CD4-positive, alpha-beta memory T cell (primary cell): ENCODE results near the gene PMIS2. TPM values are rescaled to one million over a fixed set of nuclear protein-coding genes. Genes with fewer than 3 reads are reported as not detected.
A peak's percentile ranks its signal among the peaks of the same experiment; 100 is the strongest.

Source experiments
- CTCF ChIA-PET: fragments of 350-600 bp; sonication (Branson Sonifier 250); formaldehyde crosslinking; loops from one replicate; lab custom pipeline; 2021; ENCODE audit warnings: inconsistent platforms; ENCODE audit not compliant: partially characterized antibody; lab: Charles Lee
- POLR2A ChIA-PET: fragments of 350-600 bp; sonication (Branson Sonifier 250); formaldehyde crosslinking; loops from one replicate; lab custom pipeline; 2021; ENCODE audit not compliant: partially characterized antibody; lab: Charles Lee
- DNase-seq, 5 donors: peaks; one replicate each; pipeline versions ENCODE4 v3.0.0 to v3.0.0-alpha.2; 2020 to 2022; ENCODE audit warnings: mixed read lengths in 1 of 5
- H3K27ac ChIP-seq: one replicate; pipeline ENCODE4 v1.7.0; 2013; ENCODE audit warnings: low read depth, low read length
- H3K27me3 ChIP-seq: 2 replicates; pipeline ENCODE4 v1.7.0; 2013; ENCODE audit warnings: mild to moderate bottlenecking, low read length, moderate library complexity; ENCODE audit not compliant: insufficient read depth
- H3K36me3 ChIP-seq: 2 replicates; pipeline ENCODE4 v1.7.0; 2013; ENCODE audit warnings: mild to moderate bottlenecking, low read length, moderate library complexity; ENCODE audit not compliant: insufficient read depth
- H3K4me1 ChIP-seq: 2 replicates; pipeline ENCODE4 v1.7.0; 2013; ENCODE audit warnings: mild to moderate bottlenecking, low read length, moderate library complexity; ENCODE audit not compliant: insufficient read depth
- H3K4me3 ChIP-seq, 2 donors: one replicate each; pipeline ENCODE4 v1.7.0; 2013; ENCODE audit warnings: low read length in 2 of 2, mild to moderate bottlenecking in 1 of 2
- H3K9me3 ChIP-seq, 2 donors: one replicate each; pipeline ENCODE4 v1.7.0; 2013; ENCODE audit warnings: low read length in 2 of 2, control low read depth in 1 of 2; ENCODE audit not compliant: control insufficient read depth in 1 of 2
- H3K27ac Mint-ChIP-seq, 7 donors: one replicate each; pipeline ENCODE4 v1.8.0; 2020 to 2021; ENCODE audit warnings: mixed read lengths in 7 of 7, mild to moderate bottlenecking in 6 of 7, inconsistent platforms in 3 of 7, moderate library complexity in 3 of 7
- H3K27me3 Mint-ChIP-seq, 2 donors: one replicate each; pipeline ENCODE4 v1.8.0; 2020 to 2021; ENCODE audit warnings: mixed read lengths in 2 of 2
- H3K36me3 Mint-ChIP-seq, 2 donors: one replicate each; pipeline ENCODE4 v1.8.0; 2020 to 2021; ENCODE audit warnings: mixed read lengths in 2 of 2, inconsistent platforms in 1 of 2, mild to moderate bottlenecking in 1 of 2
- H3K4me1 Mint-ChIP-seq, 4 donors: one replicate each; pipeline ENCODE4 v1.8.0; 2020 to 2021; ENCODE audit warnings: mixed read lengths in 4 of 4, mild to moderate bottlenecking in 1 of 4
- H3K4me3 Mint-ChIP-seq, 8 donors: one replicate each; pipeline ENCODE4 v1.8.0; 2020 to 2021; ENCODE audit warnings: mixed read lengths in 8 of 8, mild to moderate bottlenecking in 7 of 8, moderate library complexity in 6 of 8, inconsistent platforms in 3 of 8
- H3K9me3 Mint-ChIP-seq, 8 donors: one replicate each; pipeline ENCODE4 v1.8.0; 2020 to 2021; ENCODE audit warnings: mixed read lengths in 8 of 8, mild to moderate bottlenecking in 5 of 8, inconsistent platforms in 3 of 8, moderate library complexity in 1 of 8
- intact Hi-C: fragments of 100-400 bp; cut with micrococcal nuclease; formaldehyde crosslinking; loops from one replicate; pipeline ENCODE4 v1.15.1; 2023
- polyA plus RNA-seq, 2 donors: library from polyadenylated mRNA; unstranded; fragments of 300-500 nt; fragmentation: Illumina TruSeq; gene quantifications; one replicate each; pipeline ENCODE4 v1.2.3, GENCODE V29; 2021
- total RNA-seq, 2 experiments: library from RNA; stranded (reverse); gene quantifications; one replicate each; pipeline ENCODE4 v1.2.3, GENCODE V29; 2021

Gene PMIS2
- total and polyA plus RNA-seq, 4 experiments from 2014 or later, result not detected

DNA sequence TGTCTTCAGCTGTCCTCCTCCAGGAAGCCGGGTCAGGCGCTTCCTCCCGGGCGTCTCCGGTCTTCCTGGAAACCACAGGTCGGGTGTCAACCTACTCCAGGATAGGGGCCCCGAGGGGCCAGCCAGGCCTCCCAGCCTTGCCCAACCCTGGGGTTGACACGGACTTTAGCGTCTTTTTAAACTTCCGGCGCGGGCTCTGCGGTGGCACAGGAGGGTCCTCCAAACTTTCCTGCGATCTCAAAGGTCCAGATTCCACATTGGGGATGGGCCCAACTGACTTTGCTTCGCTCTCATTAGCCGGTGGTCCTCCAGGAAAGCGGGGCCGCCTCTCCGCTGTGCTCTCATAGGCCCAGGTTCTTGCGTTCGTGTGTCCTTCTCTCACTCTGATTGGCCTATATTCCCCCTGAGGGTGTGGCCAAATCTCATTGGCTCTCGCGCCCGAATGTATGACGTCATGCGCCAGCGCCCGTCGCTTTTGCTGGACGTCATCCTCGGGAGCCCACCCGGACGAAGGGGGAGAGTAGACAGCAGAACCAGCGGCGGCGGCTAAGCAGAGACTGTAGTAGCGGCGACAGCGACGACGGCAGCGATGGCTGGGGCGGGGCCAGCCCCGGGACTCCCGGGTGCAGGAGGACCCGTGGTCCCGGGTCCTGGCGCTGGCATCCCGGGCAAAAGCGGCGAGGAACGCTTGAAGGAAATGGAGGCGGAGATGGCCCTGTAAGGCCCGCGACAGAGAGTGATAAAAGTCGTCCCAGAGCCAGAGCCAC is 42.8 kb downstream of the PMIS2 start, which contains the start of gene RBM42:
TSS of gene RBM42 (plus strand) at position 472 of the 767 bp plus-strand sequence. CDS start at position 590, 118 bp downstream.
- peak within 1 kb of the TSS; percentile 95 to 100 (median 100) for H3K27ac Mint-ChIP-seq
- CTCF ChIA-PET, result no interaction called here

DNA sequence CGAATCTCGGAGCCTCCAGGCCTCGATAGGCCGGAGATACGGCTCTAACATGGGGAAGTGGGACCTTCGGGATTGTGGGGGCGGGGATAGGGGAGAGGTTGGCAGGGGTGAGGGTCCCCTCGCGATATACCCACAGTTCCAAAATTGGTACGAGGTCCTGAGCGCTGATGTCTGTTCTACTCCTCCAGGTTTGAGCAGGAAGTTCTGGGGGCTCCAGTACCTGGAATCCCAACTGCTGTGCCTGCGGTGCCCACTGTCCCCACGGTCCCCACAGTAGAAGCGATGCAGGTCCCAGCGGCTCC is 43.3 kb downstream of the PMIS2 start:
- Histone ChIP-seq H3K4me3 (peak overlapping the region; percentile 27 to 86), H3K9me3 (no peaks in the 10 kb centered on the region), H3K36me3 (peaks cover 37% of the 10 kb centered on the region), H3K4me1 (peaks cover 17% of the 10 kb centered on the region), H3K27me3 (no peaks in the 10 kb centered on the region), H3K27ac (peak overlapping the region; percentile 88)
- Mint-ChIP-seq H3K4me1 (peaks cover 13 to 35% (median 19%) of the 10 kb centered on the region in 4 donors), H3K27me3 (peaks cover 0 to 1% of the 10 kb centered on the region in 2 donors), H3K27ac (peak overlapping the region; percentile 95 to 100 (median 100)), H3K9me3 (no peaks in the 10 kb centered on the region), H3K4me3 (peak overlapping the region; percentile 97 to 100 (median 98)), H3K36me3 (peaks cover 25 to 42% of the 10 kb centered on the region in 2 donors)
- no peak for DNase-seq
- ChIA-PET CTCF (interaction anchor here (1.5 kb wide), 1 partner anchor 19 kb away, joined by 3 read pairs; the partner anchor contains the start of gene COX6B1), POLR2A (interaction anchor here (2.3 to 5.3 kb wide), 2 partner anchors 14 to 19 kb away, joined by 8 to 45 read pairs; partner anchors contain the start of genes COX6B1 and ETV2)
- intact Hi-C loops, result loop anchor here (5.0 kb wide), 1 partner anchor 82 kb away; the partner anchor contains the start of gene TMEM147

More for the DNA sequence above, 42.8 kb downstream of the PMIS2 start, which contains the start of gene RBM42:
- peak within 1 kb of the TSS; percentile 27 to 86 for H3K4me3 ChIP-seq
- Mint-ChIP-seq H3K36me3 (peaks cover 25 to 38% of the 10 kb centered on the region in 2 donors), H3K9me3 (no peaks in the 10 kb centered on the region), H3K4me1 (peaks cover 13 to 35% (median 19%) of the 10 kb centered on the region in 4 donors), H3K27me3 (peaks cover 0 to 1% of the 10 kb centered on the region in 2 donors), H3K4me3 (peak within 1 kb of the TSS; percentile 97 to 100 (median 98))
- DNase-seq, result peak; percentile 96 to 98 (median 97)
- H3K36me3 ChIP-seq, result peaks cover 32% of the 10 kb centered on the region
- POLR2A ChIA-PET, result interaction anchor here (0.7 to 5.3 kb wide), 4 partner anchors 14 to 19 kb away, joined by 3 to 45 read pairs (median 8); partner anchors contain the start of genes COX6B1, ETV2 and HAUS5
- intact Hi-C loops, result loop anchor here (1.0 to 5.0 kb wide), 4 partner anchors 16 to 81 kb away; partner anchors contain the start of genes COX6B1, HAUS5 and TMEM147
- H3K27ac ChIP-seq, result peak within 1 kb of the TSS; percentile 88
- H3K9me3 ChIP-seq, result no peaks in the 10 kb centered on the region
- no peaks in the 10 kb centered on the region for H3K27me3 ChIP-seq
- H3K4me1 ChIP-seq, result peaks cover 17% of the 10 kb centered on the region

DNA sequence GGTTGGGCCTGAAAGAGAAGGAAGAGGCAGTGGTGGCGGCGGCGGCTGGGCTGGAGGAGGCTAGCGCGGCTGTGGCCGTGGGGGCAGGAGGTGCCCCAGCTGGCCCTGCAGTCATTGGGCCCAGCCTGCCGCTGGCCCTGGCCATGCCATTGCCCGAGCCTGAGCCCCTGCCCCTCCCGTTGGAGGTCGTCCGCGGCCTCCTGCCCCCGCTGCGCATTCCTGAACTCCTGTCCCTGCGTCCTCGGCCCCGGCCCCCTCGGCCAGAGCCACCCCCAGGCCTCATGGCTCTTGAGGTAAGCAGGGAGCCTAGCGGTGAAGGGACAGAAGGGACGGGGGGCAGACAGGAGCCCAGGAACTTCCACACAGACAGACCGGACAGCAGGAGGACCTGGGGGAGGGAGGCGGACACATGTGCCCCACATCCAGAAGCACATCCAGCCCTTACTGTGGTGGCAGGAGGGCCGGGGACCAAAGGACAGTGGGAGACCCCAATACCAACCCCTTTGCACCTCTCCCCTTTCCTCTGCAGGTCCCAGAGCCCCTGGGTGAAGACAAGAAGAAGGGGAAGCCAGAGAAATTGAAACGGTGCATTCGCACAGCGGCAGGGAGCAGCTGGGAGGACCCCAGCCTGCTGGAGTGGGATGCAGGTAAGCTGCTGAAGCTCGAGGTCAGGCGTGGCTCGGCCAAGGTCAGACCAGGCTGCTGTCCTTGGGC is 47.9 kb downstream of the PMIS2 start:
- POLR2A ChIA-PET, result interaction anchor here (0.6 kb wide), 1 partner anchor 265 kb away, joined by 3 read pairs; no protein-coding TSS in a partner anchor
- CTCF ChIA-PET, result interaction anchor here (0.9 kb wide), 1 partner anchor 23 kb away, joined by 3 read pairs; no protein-coding TSS in a partner anchor
- Mint-ChIP-seq H3K27ac (no peak overlapping the region), H3K36me3 (peaks cover 48 to 71% of the 10 kb centered on the region in 2 donors), H3K4me1 (peaks cover 6 to 20% (median 11%) of the 10 kb centered on the region in 4 donors), H3K4me3 (no peak overlapping the region), H3K27me3 (peaks cover 0 to under 1% of the 10 kb centered on the region in 2 donors), H3K9me3 (no peaks in the 10 kb centered on the region)
- Histone ChIP-seq H3K27me3 (no peaks in the 10 kb centered on the region), H3K36me3 (peaks cover 65% of the 10 kb centered on the region), H3K9me3 (no peaks in the 10 kb centered on the region), H3K27ac (no peak overlapping the region), H3K4me1 (peaks cover 12% of the 10 kb centered on the region), H3K4me3 (no peak overlapping the region)
- intact Hi-C loops, result no loop called here
- no peak for DNase-seq

DNA sequence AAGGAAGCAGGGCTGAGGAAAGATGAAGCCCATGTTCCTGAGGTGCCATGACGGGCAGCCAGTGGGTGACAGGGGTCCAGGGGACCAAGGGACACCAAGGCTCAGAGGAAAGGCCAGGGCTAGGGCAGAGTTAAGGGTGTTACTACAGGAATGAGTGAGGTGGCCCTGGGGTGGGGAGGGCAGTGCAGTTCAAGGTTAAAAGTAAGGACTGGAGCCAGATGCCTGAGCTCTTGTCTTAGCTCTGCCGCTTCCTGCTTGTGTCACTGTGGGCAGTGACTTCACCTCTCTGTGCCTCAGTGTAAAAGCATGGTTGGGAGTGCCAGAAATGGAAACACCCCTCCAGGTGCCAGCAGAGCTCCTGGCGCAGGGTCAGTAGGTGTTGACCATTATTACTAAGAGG is 50.7 kb downstream of the PMIS2 start:
- Mint-ChIP-seq H3K27ac (peak overlapping the region in 1 of 7 donors; percentile 53), H3K27me3 (no peaks in the 10 kb centered on the region), H3K4me1 (peaks cover 4 to 15% (median 6%) of the 10 kb centered on the region in 4 donors), H3K9me3 (no peaks in the 10 kb centered on the region), H3K36me3 (peaks cover 35 to 54% of the 10 kb centered on the region in 2 donors), H3K4me3 (no peak overlapping the region)
- POLR2A ChIA-PET, result no interaction called here
- no peak overlapping the region for H3K4me3 ChIP-seq
- no peak overlapping the region for H3K27ac ChIP-seq
- intact Hi-C loops, result no loop called here
- CTCF ChIA-PET, result interaction anchor here (0.7 kb wide), 1 partner anchor 144 kb away, joined by 3 read pairs; no protein-coding TSS in a partner anchor
- H3K9me3 ChIP-seq, result no peaks in the 10 kb centered on the region
- no peak for DNase-seq
- no peaks in the 10 kb centered on the region for H3K27me3 ChIP-seq
- peaks cover 7% of the 10 kb centered on the region for H3K4me1 ChIP-seq
- peaks cover 53% of the 10 kb centered on the region for H3K36me3 ChIP-seq

Other genes with a start within 250 kb of the PMIS2 start
- gene FFAR1, start 238.3 kb upstream of the PMIS2 start, total RNA-seq, result not detected
- not detected for gene FFAR1, start 238.3 kb upstream of the PMIS2 start, polyA plus RNA-seq
- not detected for gene FFAR3, start 227.7 kb upstream of the PMIS2 start, total RNA-seq
- not detected for gene FFAR3, start 227.7 kb upstream of the PMIS2 start, polyA plus RNA-seq
- not detected for gene GPR42, start 215.1 kb upstream of the PMIS2 start, total RNA-seq
- not detected for gene GPR42, start 215.1 kb upstream of the PMIS2 start, polyA plus RNA-seq
- under 1 TPM in 1 of 2 experiments, not detected in 1; 0.15 TPM for gene FFAR2, start 137.9 kb upstream of the PMIS2 start, total RNA-seq
- gene FFAR2, start 137.9 kb upstream of the PMIS2 start, polyA plus RNA-seq, result not detected
- not detected for gene KRTDAP, start 95.7 kb upstream of the PMIS2 start, total RNA-seq
- gene KRTDAP, start 95.7 kb upstream of the PMIS2 start, polyA plus RNA-seq, result not detected
- 1 to 10 TPM in 1 of 2 experiments, under 1 TPM in 1; 0.97 to 1.4 TPM for gene DMKN, start 72.5 kb upstream of the PMIS2 start, total RNA-seq
- under 1 TPM in 1 of 2 donors, not detected in 1; 0.89 TPM for gene DMKN, start 72.5 kb upstream of the PMIS2 start, polyA plus RNA-seq
- not detected for gene SBSN, start 57.9 kb upstream of the PMIS2 start, total RNA-seq
- gene SBSN, start 57.9 kb upstream of the PMIS2 start, polyA plus RNA-seq, result not detected
- not detected for gene GAPDHS, start 52.7 kb upstream of the PMIS2 start, total RNA-seq
- not detected for gene GAPDHS, start 52.7 kb upstream of the PMIS2 start, polyA plus RNA-seq
- gene TMEM147, start 40.5 kb upstream of the PMIS2 start, total RNA-seq, result 10 to 100 TPM; 41.3 to 41.9 TPM
- 100 to 1,000 TPM; 160 to 189 TPM for gene TMEM147, start 40.5 kb upstream of the PMIS2 start, polyA plus RNA-seq
- not detected for gene ATP4A, start 22.5 kb upstream of the PMIS2 start, total RNA-seq
- gene ATP4A, start 22.5 kb upstream of the PMIS2 start, polyA plus RNA-seq, result not detected
- gene HAUS5, start 26.6 kb downstream of the PMIS2 start, total RNA-seq, result 10 to 100 TPM; 28.2 to 29.3 TPM
- gene HAUS5, start 26.6 kb downstream of the PMIS2 start, polyA plus RNA-seq, result 1 to 10 TPM; 7.8 to 9.4 TPM
- gene RBM42, start 42.9 kb downstream of the PMIS2 start, total RNA-seq, result 10 to 100 TPM; 53.0 to 55.8 TPM
- gene RBM42, start 42.9 kb downstream of the PMIS2 start, polyA plus RNA-seq, result 10 to 100 TPM; 42.9 to 61.0 TPM
- 1 to 10 TPM in 1 of 2 experiments, not detected in 1; 1.3 TPM for gene ETV2, start 55.6 kb downstream of the PMIS2 start, total RNA-seq
- gene ETV2, start 55.6 kb downstream of the PMIS2 start, polyA plus RNA-seq, result 1 to 10 TPM; 1.1 to 1.2 TPM
- 100 to 1,000 TPM; 212 to 250 TPM for gene COX6B1, start 62.1 kb downstream of the PMIS2 start, total RNA-seq
- 100 to 1,000 TPM; 747 to 810 TPM for gene COX6B1, start 62.1 kb downstream of the PMIS2 start, polyA plus RNA-seq
- under 1 TPM; 0.55 to 0.72 TPM for gene UPK1A, start 80.3 kb downstream of the PMIS2 start, total RNA-seq
- not detected for gene UPK1A, start 80.3 kb downstream of the PMIS2 start, polyA plus RNA-seq
- gene ZBTB32, start 118.4 kb downstream of the PMIS2 start, total RNA-seq, result under 1 TPM; 0.49 to 0.50 TPM
- gene ZBTB32, start 118.4 kb downstream of the PMIS2 start, polyA plus RNA-seq, result under 1 TPM in 1 of 2 donors, not detected in 1; 0.45 TPM
- gene KMT2B, start 131.8 kb downstream of the PMIS2 start, total RNA-seq, result 10 to 100 TPM; 83.4 to 84.3 TPM
- gene KMT2B, start 131.8 kb downstream of the PMIS2 start, polyA plus RNA-seq, result 1 to 10 TPM in 1 of 2 donors, not detected in 1; 2.8 TPM
- gene IGFLR1, start 156.3 kb downstream of the PMIS2 start, total RNA-seq, result 100 to 1,000 TPM; 119 to 124 TPM
- 10 to 100 TPM; 93.9 to 99.5 TPM for gene IGFLR1, start 156.3 kb downstream of the PMIS2 start, polyA plus RNA-seq
- 10 to 100 TPM; 60.5 to 65.2 TPM for gene U2AF1L4, start 159.2 kb downstream of the PMIS2 start, total RNA-seq
- gene U2AF1L4, start 159.2 kb downstream of the PMIS2 start, polyA plus RNA-seq, result 10 to 100 TPM; 48.7 to 50.9 TPM
- gene PSENEN, start 159.5 kb downstream of the PMIS2 start, total RNA-seq, result 10 to 100 TPM; 27.2 TPM
- 10 to 100 TPM; 84.6 to 89.9 TPM for gene PSENEN, start 159.5 kb downstream of the PMIS2 start, polyA plus RNA-seq
- 10 to 100 TPM; 26.3 to 29.4 TPM for gene LIN37, start 162.4 kb downstream of the PMIS2 start, total RNA-seq
- 10 to 100 TPM in 1 of 2 donors, 1 to 10 TPM in 1; 8.3 to 13.3 TPM for gene LIN37, start 162.4 kb downstream of the PMIS2 start, polyA plus RNA-seq
- gene HSPB6, start 170.9 kb downstream of the PMIS2 start, total RNA-seq, result not detected
- gene HSPB6, start 170.9 kb downstream of the PMIS2 start, polyA plus RNA-seq, result not detected
- 10 to 100 TPM; 45.1 to 46.5 TPM for gene PROSER3, start 172.0 kb downstream of the PMIS2 start, total RNA-seq
- 10 to 100 TPM in 1 of 2 donors, 1 to 10 TPM in 1; 2.0 to 11.8 TPM for gene PROSER3, start 172.0 kb downstream of the PMIS2 start, polyA plus RNA-seq
- 10 to 100 TPM; 15.8 to 19.4 TPM for gene ARHGAP33, start 189.4 kb downstream of the PMIS2 start, total RNA-seq
- under 1 TPM in 1 of 2 donors, not detected in 1; 0.29 TPM for gene ARHGAP33, start 189.4 kb downstream of the PMIS2 start, polyA plus RNA-seq
- not detected for gene PRODH2, start 226.7 kb downstream of the PMIS2 start, total RNA-seq
- not detected for gene PRODH2, start 226.7 kb downstream of the PMIS2 start, polyA plus RNA-seq